HS-5 (cell line): Measurements from ENCODE around the gene JARID2.
A peak's percentile ranks its signal among the peaks of the same experiment; 100 is the strongest.

Experiments used
- DNase-seq: peaks from one replicate; pipeline ENCODE4 v3.0.0-alpha.2; 2012; ENCODE audit warnings: low read depth

Gene JARID2

GRCh38 chr6:15376900-15377487 lies 131.1 kb downstream of the JARID2 start:
- DNase-seq: no peak

- no peak for DNase-seq
Observed at GRCh38 chr6:15378272-15378671, 132.4 kb downstream of the JARID2 start.

GRCh38 chr6:15378866-15379265 lies 133.0 kb downstream of the JARID2 start:
- no peak for DNase-seq

- DNase-seq: no peak
Observed at GRCh38 chr6:15380351-15380750, 134.5 kb downstream of the JARID2 start.

- no peak for DNase-seq
Observed at GRCh38 chr6:15382089-15382488, 136.2 kb downstream of the JARID2 start.

- no peak for DNase-seq
Observed at GRCh38 chr6:15382712-15383111, 136.8 kb downstream of the JARID2 start.

- DNase-seq: no peak
Observed at GRCh38 chr6:15384901-15385300, 139.0 kb downstream of the JARID2 start.

GRCh38 chr6:15385521-15385920 lies 139.7 kb downstream of the JARID2 start:
- no peak for DNase-seq

GRCh38 chr6:15386110-15386755 lies 140.4 kb downstream of the JARID2 start:
- no peak for DNase-seq

- DNase-seq: no peak
Observed at GRCh38 chr6:15386756-15387112, 140.9 kb downstream of the JARID2 start.

- no peak for DNase-seq
Observed at GRCh38 chr6:15387118-15387517, 141.2 kb downstream of the JARID2 start.

GRCh38 chr6:15389084-15389764 lies 143.4 kb downstream of the JARID2 start:
- no peak for DNase-seq

GRCh38 chr6:15389765-15390723 lies 144.2 kb downstream of the JARID2 start:
- DNase-seq: peak; percentile 19

- no peak for DNase-seq
Observed at GRCh38 chr6:15391500-15391899, 145.6 kb downstream of the JARID2 start.

GRCh38 chr6:15392182-15392581 lies 146.3 kb downstream of the JARID2 start:
- DNase-seq: no peak

- DNase-seq: no peak
Observed at GRCh38 chr6:15393605-15394004, 147.7 kb downstream of the JARID2 start.

GRCh38 chr6:15395087-15395486 lies 149.2 kb downstream of the JARID2 start:
- no peak for DNase-seq

- DNase-seq: no peak
Observed at GRCh38 chr6:15396808-15397207, 150.9 kb downstream of the JARID2 start.

- DNase-seq: no peak
Observed at GRCh38 chr6:15398633-15399275, 152.9 kb downstream of the JARID2 start.

- DNase-seq: no peak
Observed at GRCh38 chr6:15399641-15400470, 154.0 kb downstream of the JARID2 start.

GRCh38 chr6:15400572-15401004 lies 154.7 kb downstream of the JARID2 start:
- DNase-seq: no peak
